Breast epithelium (tissue), 4 donors: ENCODE results near the gene RNU6-9. TPM values are rescaled to one million over a fixed set of nuclear protein-coding genes. Genes with fewer than 3 reads are reported as not detected.
"Not testable (repeated sequence)": the region's sequence is repeated elsewhere in the genome, so short reads cannot be mapped to it uniquely, and the experiment has no call there.

Source experiments
- DNase-seq, 2 donors: peaks; one replicate each; pipeline ENCODE4 v3.0.0-alpha.2; 2019; ENCODE audit warnings: low spot score in 2 of 2
- H3K27ac ChIP-seq, 2 donors: fragments of 200-600 bp; sonication (generic) in 1 of 2; one replicate each; pipeline ENCODE4 v1.5.1; 2016 to 2019; ENCODE audit warnings: mild to moderate bottlenecking in 1 of 2
- H3K27me3 ChIP-seq, 2 donors: fragments of 200-600 bp; sonication (generic) in 1 of 2; one replicate each; pipeline versions ENCODE4 v1.5.1 to v1.6.0; 2017 to 2019; ENCODE audit warnings: control low read depth in 1 of 2, mild to moderate bottlenecking in 1 of 2
- H3K36me3 ChIP-seq: fragments of 200-600 bp; one replicate; pipeline ENCODE4 v1.5.1; 2019
- H3K4me1 ChIP-seq, 2 donors: fragments of 200-600 bp; sonication (generic); one replicate each; pipeline ENCODE4 v1.5.1; 2016 to 2019; ENCODE audit warnings: control low read depth in 1 of 2
- H3K4me3 ChIP-seq, 3 donors: fragments of 200-600 bp; sonication (generic); 1 replicate in 2 of 3; 2 replicates in 1 of 3; pipeline ENCODE4 v1.5.1; 2016 to 2019; ENCODE audit warnings: mild to moderate bottlenecking in 3 of 3, moderate library complexity in 2 of 3
- H3K9me3 ChIP-seq, 2 donors: fragments of 200-600 bp; sonication (generic) in 1 of 2; one replicate each; pipeline ENCODE4 v1.5.1; 2016 to 2019; ENCODE audit warnings: control low read depth in 1 of 2
- CTCF ChIP-seq, 3 donors: fragments of 450-650 bp; IDR thresholded peaks; one replicate each; pipeline ENCODE4 v1.5.1; 2016 to 2017; ENCODE audit warnings: antibody characterized with exemption in 3 of 3, mild to moderate bottlenecking in 3 of 3, moderate library complexity in 3 of 3
- POLR2A ChIP-seq: fragments of 450-650 bp; IDR thresholded peaks from one replicate; pipeline ENCODE4 v1.6.1; 2016; ENCODE audit warnings: antibody characterized with exemption, mild to moderate bottlenecking, moderate library complexity
- POLR2AphosphoS5 ChIP-seq, 3 donors: sonication (generic); formaldehyde crosslinking; IDR thresholded peaks; one replicate each; pipeline ENCODE4 v1.6.1; 2017; ENCODE audit warnings: antibody characterized with exemption in 3 of 3
- intact Hi-C: fragments of 100-400 bp; cut with DNase I; formaldehyde crosslinking; loops from one replicate; pipeline ENCODE4 v1.15.1; 2023; ENCODE audit warnings: low total_unique reads
- total RNA-seq, 3 donors: library from RNA; depleted of rRNA; stranded (reverse); fragments of >200 nt; gene quantifications; one replicate each; pipeline ENCODE4 v1.1.0, GENCODE V29; 2016

Gene RNU6-9
- total RNA-seq, 3 donors from 2014 or later, result not detected

- peaks cover 6 to 21% of the 10 kb centered on the region in 2 donors for H3K27me3 ChIP-seq
- TF ChIP-seq CTCF (IDR thresholded peaks at IDR 0.05), result no peak
- TF ChIP-seq POLR2A, result no peak
- no peak for TF ChIP-seq POLR2AphosphoS5 (IDR thresholded peaks at IDR 0.05)
- intact Hi-C loops, result no loop called here
These were observed 40.2 kb upstream of the RNU6-9 start for GRCh38 chr19:853014-853585.

GRCh38 chr19:853614-854220 is 39.6 kb upstream of the RNU6-9 start:
- DNase-seq, intact Hi-C loops: not testable (repeated sequence)

More at GRCh38 chr19:853014-853585, 40.2 kb upstream of the RNU6-9 start:
- Histone ChIP-seq H3K4me1 (no peaks in the 10 kb centered on the region), H3K27ac (no peak overlapping the region), H3K4me3 (peak overlapping the region in 1 of 3 donors; percentile 35), H3K9me3 (no peaks in the 10 kb centered on the region), H3K36me3 (no peaks in the 10 kb centered on the region)
- DNase-seq, result no peak

GRCh38 chr19:854549-854948 is 38.7 kb upstream of the RNU6-9 start:
- no peak overlapping the region for H3K27ac ChIP-seq
- peaks cover 6 to 21% of the 10 kb centered on the region in 2 donors for H3K27me3 ChIP-seq
- H3K9me3 ChIP-seq, result no peaks in the 10 kb centered on the region
- no peak overlapping the region for H3K4me3 ChIP-seq
- intact Hi-C loops, result no loop called here
- TF ChIP-seq POLR2A, result no peak
- no peak for TF ChIP-seq POLR2AphosphoS5 (IDR thresholded peaks at IDR 0.05)
- no peak for DNase-seq
- no peaks in the 10 kb centered on the region for H3K4me1 ChIP-seq
- H3K36me3 ChIP-seq, result no peaks in the 10 kb centered on the region

More at GRCh38 chr19:853614-854220, 39.6 kb upstream of the RNU6-9 start:
- H3K27ac ChIP-seq, H3K4me1 ChIP-seq, H3K4me3 ChIP-seq, H3K36me3 ChIP-seq, H3K9me3 ChIP-seq: not testable (repeated sequence)
- H3K27me3 ChIP-seq, result peaks cover 6 to 21% of the 10 kb centered on the region in 2 donors

- Histone ChIP-seq H3K9me3 (no peaks in the 10 kb centered on the region), H3K4me1 (peaks cover 0 to 2% of the 10 kb centered on the region in 2 donors), H3K27ac (no peak overlapping the region), H3K27me3 (peaks cover 6 to 21% of the 10 kb centered on the region in 2 donors), H3K4me3 (no peak overlapping the region), H3K36me3 (no peaks in the 10 kb centered on the region)
- intact Hi-C loops, result loop anchor here (5.0 kb wide), 2 partner anchors 62 to 127 kb away; partner anchors contain the start of genes KISS1R and WDR18
- no peak for TF ChIP-seq POLR2AphosphoS5 (IDR thresholded peaks at IDR 0.05)
- TF ChIP-seq CTCF (IDR thresholded peaks at IDR 0.05), result no peak
- no peak for TF ChIP-seq POLR2A
- no peak for DNase-seq
These were observed 38.1 kb upstream of the RNU6-9 start for GRCh38 chr19:855142-855541.

- peaks cover 9 to 21% of the 10 kb centered on the region in 2 donors for H3K27me3 ChIP-seq
- no peak for DNase-seq
- TF ChIP-seq CTCF (IDR thresholded peaks at IDR 0.05) (no peak), POLR2A (no peak), POLR2AphosphoS5 (IDR thresholded peaks at IDR 0.05) (no peak)
- no peak overlapping the region for H3K4me3 ChIP-seq
- H3K4me1 ChIP-seq, result peaks cover 0 to 7% of the 10 kb centered on the region in 2 donors
- intact Hi-C loops, result loop anchor here (5.0 kb wide), 2 partner anchors 62 to 127 kb away; partner anchors contain the start of genes KISS1R and WDR18
- no peak overlapping the region for H3K27ac ChIP-seq
- no peaks in the 10 kb centered on the region for H3K9me3 ChIP-seq
- no peaks in the 10 kb centered on the region for H3K36me3 ChIP-seq
These were observed 37.6 kb upstream of the RNU6-9 start for GRCh38 chr19:855566-856120.

GRCh38 chr19:858284-858683 is 35.0 kb upstream of the RNU6-9 start:
- no peak for DNase-seq
- H3K9me3 ChIP-seq, result no peaks in the 10 kb centered on the region
- H3K36me3 ChIP-seq, result no peaks in the 10 kb centered on the region
- peaks cover 6 to 10% of the 10 kb centered on the region in 2 donors for H3K4me1 ChIP-seq
- no peak for TF ChIP-seq POLR2A
- no peak for TF ChIP-seq CTCF (IDR thresholded peaks at IDR 0.05)
- TF ChIP-seq POLR2AphosphoS5 (IDR thresholded peaks at IDR 0.05), result no peak
- peaks cover 4% of the 10 kb centered on the region in 2 donors for H3K27me3 ChIP-seq
- intact Hi-C loops, result loop anchor here (5.0 kb wide), 2 partner anchors 59 to 124 kb away; partner anchors contain the start of genes KISS1R and WDR18
- H3K27ac ChIP-seq, result peak overlapping the region in 1 of 2 donors; percentile 75
- no peak overlapping the region for H3K4me3 ChIP-seq
